Chondrocyte (in vitro differentiated cells): ENCODE measurements around the gene PGK1. TPM values are rescaled to one million over a fixed set of nuclear protein-coding genes. Genes with fewer than 3 reads are reported as not detected.

ENCODE experiments used
- total RNA-seq: library from RNA; stranded (reverse); gene quantifications from 3 replicates; pipeline ENCODE4 v1.2.1, GENCODE V29; 2021

The PGK1 gene
- total RNA-seq, 1 donor from 2014 or later: 352 TPM

Other genes with a start within 250 kb of the PGK1 start
- gene MAGT1, start 208.8 kb upstream of the PGK1 start, total RNA-seq: 66.6 to 80.8 TPM (median 74.8 TPM) in 3 replicates
- 142 to 192 TPM (median 154 TPM) in 3 replicates for gene COX7B, start 204.8 kb upstream of the PGK1 start, total RNA-seq
- gene ATP7A, start 193.6 kb upstream of the PGK1 start, total RNA-seq: 11.6 to 14.9 TPM (median 12.1 TPM) in 3 replicates
- not detected in 3 replicates for gene PGAM4, start 134.6 kb upstream of the PGK1 start, total RNA-seq
- gene TAF9B, start 35.4 kb downstream of the PGK1 start, total RNA-seq: 12.4 to 18.1 TPM (median 12.9 TPM) in 3 replicates
- gene CYSLTR1, start 223.4 kb downstream of the PGK1 start, total RNA-seq: not detected in 3 replicates